Thyroid gland (tissue), 4 donors: ENCODE results near the gene PTPRG. TPM values are rescaled to one million over a fixed set of nuclear protein-coding genes. Genes with fewer than 3 reads are reported as not detected.

Experiments used
- DNase-seq, 2 donors: peaks; one replicate each; pipeline ENCODE4 v3.0.0-alpha.2; 2019
- H3K27ac ChIP-seq, 3 donors: fragments of 200-600 bp; sonication (generic); 1 replicate in 2 of 3; 2 replicates in 1 of 3; pipeline ENCODE4 v1.5.1; 2016 to 2019; ENCODE audit warnings: mild to moderate bottlenecking in 1 of 3, moderate library complexity in 1 of 3
- H3K27me3 ChIP-seq: fragments of 200-600 bp; sonication (generic); one replicate; pipeline ENCODE4 v1.5.1; 2019
- H3K36me3 ChIP-seq, 2 donors: fragments of 200-600 bp; sonication (generic); one replicate each; pipeline ENCODE4 v1.5.1; 2016 to 2019
- H3K4me1 ChIP-seq, 2 donors: fragments of 200-600 bp; sonication (generic); one replicate each; pipeline ENCODE4 v1.5.1; 2017 to 2019
- H3K4me3 ChIP-seq, 3 donors: fragments of 200-600 bp; sonication (generic); replicated peaks in 1 of 3; 1 replicate in 2 of 3; 2 replicates in 1 of 3; pipeline ENCODE4 v1.5.1; 2016; ENCODE audit warnings: mild to moderate bottlenecking in 1 of 3
- H3K9me3 ChIP-seq: fragments of 200-600 bp; sonication (generic); one replicate; pipeline ENCODE4 v1.5.1; 2017
- POLR2A ChIP-seq, 2 donors: fragments of 450-650 bp; IDR thresholded peaks; one replicate each; pipeline ENCODE4 v1.6.1; 2017; ENCODE audit warnings: antibody characterized with exemption in 2 of 2, mild to moderate bottlenecking in 2 of 2, moderate library complexity in 1 of 2
- WGBS, 2 donors: methylation state at CpG; one replicate each; pipeline ENCODE4 v1.1.5; 2017; 5-methylcytosine and 5-hydroxymethylcytosine counted together
- intact Hi-C: fragments of 100-400 bp; cut with DNase I; formaldehyde crosslinking; loops from one replicate; pipeline ENCODE4 v1.15.1; 2023
- total RNA-seq, 4 donors: library from RNA; depleted of rRNA; stranded (reverse); fragments of >200 nt; gene quantifications; one replicate each; pipeline ENCODE4 v1.2.3, GENCODE V29; 2016
- TF ChIP-seq, protein P1 (sequence below), 6 experiments: fragments of 200-600 bp in 3 of 6; fragments of 450-650 bp in 3 of 6; sonication (generic) in 3 of 6; IDR thresholded peaks; one replicate each; pipeline ENCODE4 v1.5.1; 2016 to 2019; ENCODE audit warnings: antibody characterized with exemption in 6 of 6, mild to moderate bottlenecking in 2 of 6, inconsistent platforms in 1 of 6, moderate library complexity in 1 of 6

The PTPRG gene
- total RNA-seq, 4 donors from 2014 or later, result 81.6 to 207 (median 132) TPM

DNA sequence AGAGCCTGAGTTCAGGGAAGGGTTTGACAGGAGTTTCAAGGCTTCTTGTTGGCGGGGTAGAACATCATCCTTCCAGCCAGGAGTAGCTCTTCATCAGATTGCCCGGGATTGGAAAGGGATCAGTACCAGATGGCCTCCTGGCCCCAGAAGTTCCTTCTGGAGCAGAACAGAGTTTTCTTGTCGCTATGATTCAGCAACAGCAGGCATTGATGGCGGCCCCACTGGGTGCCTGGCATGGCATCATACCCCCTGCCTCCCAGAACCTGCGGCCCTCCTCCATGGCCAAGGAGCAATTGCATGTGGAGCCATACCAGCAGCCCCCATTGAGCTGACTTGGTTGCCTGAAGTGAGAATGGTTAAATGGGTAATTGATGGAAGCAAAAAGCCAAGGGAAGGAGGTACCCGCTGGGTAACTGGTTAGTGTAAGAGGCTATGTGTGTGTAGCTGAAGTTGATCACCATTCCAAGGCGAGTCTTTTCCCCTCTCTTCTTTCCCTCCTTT lies 305.6 kb downstream of the PTPRG start:
- intact Hi-C loops, result no loop called here
- TF ChIP-seq, protein P1, sequence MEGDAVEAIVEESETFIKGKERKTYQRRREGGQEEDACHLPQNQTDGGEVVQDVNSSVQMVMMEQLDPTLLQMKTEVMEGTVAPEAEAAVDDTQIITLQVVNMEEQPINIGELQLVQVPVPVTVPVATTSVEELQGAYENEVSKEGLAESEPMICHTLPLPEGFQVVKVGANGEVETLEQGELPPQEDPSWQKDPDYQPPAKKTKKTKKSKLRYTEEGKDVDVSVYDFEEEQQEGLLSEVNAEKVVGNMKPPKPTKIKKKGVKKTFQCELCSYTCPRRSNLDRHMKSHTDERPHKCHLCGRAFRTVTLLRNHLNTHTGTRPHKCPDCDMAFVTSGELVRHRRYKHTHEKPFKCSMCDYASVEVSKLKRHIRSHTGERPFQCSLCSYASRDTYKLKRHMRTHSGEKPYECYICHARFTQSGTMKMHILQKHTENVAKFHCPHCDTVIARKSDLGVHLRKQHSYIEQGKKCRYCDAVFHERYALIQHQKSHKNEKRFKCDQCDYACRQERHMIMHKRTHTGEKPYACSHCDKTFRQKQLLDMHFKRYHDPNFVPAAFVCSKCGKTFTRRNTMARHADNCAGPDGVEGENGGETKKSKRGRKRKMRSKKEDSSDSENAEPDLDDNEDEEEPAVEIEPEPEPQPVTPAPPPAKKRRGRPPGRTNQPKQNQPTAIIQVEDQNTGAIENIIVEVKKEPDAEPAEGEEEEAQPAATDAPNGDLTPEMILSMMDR (IDR thresholded peaks at IDR 0.05), result no peak
- TF ChIP-seq POLR2A (IDR thresholded peaks at IDR 0.05), result no peak
- DNase-seq, result no peak
- no peaks in the 10 kb centered on the region for H3K27me3 ChIP-seq
- 91 to 92% methylated on average over 7 of the region's 7 CpGs for WGBS, 2 donors
- H3K36me3 ChIP-seq, result no peaks in the 10 kb centered on the region
- no peaks in the 10 kb centered on the region for H3K9me3 ChIP-seq
- no peak overlapping the region for H3K27ac ChIP-seq
- H3K4me3 ChIP-seq, result no peak overlapping the region
- peaks cover 5 to 11% of the 10 kb centered on the region in 2 donors for H3K4me1 ChIP-seq

DNA sequence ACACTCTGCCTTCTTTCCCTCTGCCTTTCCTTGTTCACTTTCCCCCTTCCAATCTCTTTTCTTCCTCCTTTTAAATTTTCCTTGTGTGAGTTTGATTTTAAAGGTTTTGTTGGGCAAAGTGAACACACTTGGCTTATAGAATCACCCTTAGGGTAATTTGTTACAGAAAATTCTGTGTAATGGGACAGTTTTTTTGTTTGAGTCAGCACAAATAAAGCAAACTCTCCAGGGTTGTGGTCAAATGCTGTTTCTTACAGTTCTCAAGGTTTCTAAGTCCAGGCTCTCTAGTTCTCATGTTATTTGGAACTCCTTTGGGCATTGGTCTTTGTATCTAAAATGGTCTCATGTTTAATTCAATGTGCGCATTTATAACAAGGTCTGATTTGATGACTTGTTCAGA lies 307.1 kb downstream of the PTPRG start:
- WGBS, 2 donors, result 86 to 92% methylated on average over 1 of the region's 1 CpG
- no peaks in the 10 kb centered on the region for H3K9me3 ChIP-seq
- H3K36me3 ChIP-seq, result no peaks in the 10 kb centered on the region
- H3K27ac ChIP-seq, result no peak overlapping the region
- DNase-seq, result no peak
- H3K4me1 ChIP-seq, result peaks cover 9 to 11% of the 10 kb centered on the region in 2 donors
- H3K27me3 ChIP-seq, result no peaks in the 10 kb centered on the region
- H3K4me3 ChIP-seq, result no peak overlapping the region
- TF ChIP-seq POLR2A (IDR thresholded peaks at IDR 0.05), result no peak
- TF ChIP-seq, protein P1 (IDR thresholded peaks at IDR 0.05), result no peak
- intact Hi-C loops, result no loop called here

DNA sequence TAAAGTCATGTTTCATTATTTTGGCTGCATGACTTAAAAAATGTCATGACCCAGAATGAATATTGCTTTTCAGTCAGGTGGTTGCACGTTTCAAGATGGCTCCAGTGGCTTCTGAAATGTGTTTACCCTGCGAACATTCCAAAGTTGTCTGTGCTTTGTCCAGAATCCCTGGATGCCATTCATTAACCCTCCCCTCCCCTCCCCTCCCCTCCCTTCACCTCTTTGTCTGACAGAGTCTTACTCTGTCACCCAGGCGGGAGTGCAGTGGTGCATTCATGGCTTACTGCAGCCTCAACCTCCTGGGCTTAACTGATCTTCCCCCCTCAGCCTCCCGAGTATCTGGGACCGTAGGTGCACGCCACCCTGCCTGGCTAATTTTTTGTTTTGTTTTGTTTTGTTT lies 308.0 kb downstream of the PTPRG start:
- 91% methylated on average over 6 of the region's 6 CpGs for WGBS, 2 donors
- peaks cover 8 to 9% of the 10 kb centered on the region in 2 donors for H3K4me1 ChIP-seq
- no peaks in the 10 kb centered on the region for H3K36me3 ChIP-seq
- H3K27ac ChIP-seq, result no peak overlapping the region
- no peak for TF ChIP-seq POLR2A (IDR thresholded peaks at IDR 0.05)
- TF ChIP-seq, protein P1 (IDR thresholded peaks at IDR 0.05), result no peak
- no peaks in the 10 kb centered on the region for H3K27me3 ChIP-seq
- DNase-seq, result no peak
- intact Hi-C loops, result no loop called here
- H3K9me3 ChIP-seq, result no peaks in the 10 kb centered on the region
- H3K4me3 ChIP-seq, result no peak overlapping the region

DNA sequence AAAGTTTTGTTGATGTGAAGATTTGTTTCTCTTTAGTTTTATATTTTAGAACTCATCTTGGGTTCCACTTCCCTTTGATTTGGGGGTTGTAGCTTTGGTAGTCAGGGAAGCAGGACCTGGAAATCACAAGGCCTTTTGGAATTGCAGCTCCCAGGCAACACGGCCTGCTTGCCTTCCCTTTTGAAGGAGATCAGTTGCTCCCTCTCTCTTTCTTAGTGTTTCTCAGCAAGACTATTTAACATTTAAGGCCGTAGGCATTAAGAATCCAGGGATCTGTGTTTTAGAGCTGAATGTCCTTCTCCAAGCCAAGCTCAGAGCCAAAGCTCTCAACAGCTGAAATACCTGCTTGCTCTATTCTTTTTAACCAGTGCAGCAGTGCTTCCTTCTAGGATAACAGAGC lies 310.3 kb downstream of the PTPRG start:
- 94 to 96% methylated on average over 2 of the region's 2 CpGs for WGBS, 2 donors
- DNase-seq, result no peak
- peaks cover 0 to 18% of the 10 kb centered on the region in 2 donors for H3K4me1 ChIP-seq
- intact Hi-C loops, result no loop called here
- TF ChIP-seq POLR2A (IDR thresholded peaks at IDR 0.05), result no peak
- TF ChIP-seq, protein P1 (IDR thresholded peaks at IDR 0.05), result no peak
- H3K36me3 ChIP-seq, result no peaks in the 10 kb centered on the region
- H3K4me3 ChIP-seq, result no peak overlapping the region
- no peaks in the 10 kb centered on the region for H3K9me3 ChIP-seq
- no peaks in the 10 kb centered on the region for H3K27me3 ChIP-seq
- H3K27ac ChIP-seq, result no peak overlapping the region

DNA sequence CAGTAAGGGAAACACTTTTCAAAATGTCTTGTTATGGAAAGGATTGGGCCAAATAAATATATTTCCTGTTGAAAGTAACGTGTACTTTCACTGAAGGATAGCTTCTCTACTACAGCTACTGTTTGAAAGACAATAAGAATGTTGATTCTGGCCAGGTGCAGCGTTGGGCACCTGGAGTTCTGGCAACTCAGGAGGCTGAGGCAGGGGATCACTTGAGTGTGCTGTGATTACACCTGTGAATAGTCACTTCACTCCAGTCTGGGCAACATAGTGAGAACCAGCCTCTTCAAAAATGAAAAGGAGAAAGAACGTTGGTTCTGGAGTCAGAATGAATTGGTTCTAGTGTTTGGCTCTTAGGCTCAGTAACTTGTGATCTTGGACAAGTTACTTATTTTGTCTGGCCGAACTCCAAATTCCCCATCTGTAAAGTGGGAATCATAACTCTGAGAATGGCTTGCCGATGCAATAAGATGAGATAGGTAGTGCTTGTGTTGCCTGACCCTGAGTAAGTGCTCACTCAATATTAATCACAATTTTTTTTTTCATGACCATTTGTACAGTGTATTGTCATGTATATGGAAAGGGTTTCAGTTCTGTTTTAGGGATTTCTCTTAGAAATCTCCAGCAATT lies 310.8 kb downstream of the PTPRG start:
- H3K27ac ChIP-seq, result no peak overlapping the region
- 58 to 65% methylated on average over 5 of the region's 5 CpGs for WGBS, 2 donors
- H3K4me1 ChIP-seq, result peaks cover 0 to 20% of the 10 kb centered on the region in 2 donors
- H3K36me3 ChIP-seq, result no peaks in the 10 kb centered on the region
- H3K27me3 ChIP-seq, result no peaks in the 10 kb centered on the region
- intact Hi-C loops, result no loop called here
- no peak overlapping the region for H3K4me3 ChIP-seq
- peak in 1 of 2 donors; percentile 34 for DNase-seq
- no peaks in the 10 kb centered on the region for H3K9me3 ChIP-seq
- TF ChIP-seq, protein P1 (IDR thresholded peaks at IDR 0.05), result no peak
